Right lobe of liver (tissue), 6 donors: ENCODE data around the gene ARSB. TPM values are rescaled to one million over a fixed set of nuclear protein-coding genes. Genes with fewer than 3 reads are reported as not detected.

Experiments
- ATAC-seq, 4 donors: fragments of 200-7000 bp; cut with Tn5 transposase; one replicate each; pipeline ENCODE4 v1.9.1; 2020; ENCODE audit warnings: mild to moderate bottlenecking in 4 of 4, moderate library complexity in 4 of 4
- DNase-seq, 3 donors: peaks; one replicate each; pipeline ENCODE4 v3.0.0-alpha.2; 2020
- H3K27ac ChIP-seq, 3 donors: fragments of 200-600 bp; one replicate each; pipeline ENCODE4 v1.8.0; 2022
- H3K27me3 ChIP-seq, 2 donors: fragments of 200-600 bp; one replicate each; pipeline ENCODE4 v1.8.0; 2022
- H3K36me3 ChIP-seq, 4 donors: fragments of 200-600 bp; sonication (generic) in 1 of 4; one replicate each; pipeline versions ENCODE4 v1.5.1 to v1.8.0; 2017 to 2022; ENCODE audit warnings: control low read depth in 1 of 4
- H3K4me1 ChIP-seq, 4 donors: fragments of 200-600 bp; sonication (generic) in 1 of 4; one replicate each; pipeline versions ENCODE4 v1.5.1 to v1.8.0; 2017 to 2022; ENCODE audit warnings: control low read depth in 1 of 4
- H3K4me3 ChIP-seq, 3 donors: fragments of 200-600 bp; one replicate each; pipeline ENCODE4 v1.8.0; 2022
- H3K9me3 ChIP-seq, 4 donors: fragments of 200-600 bp; sonication (generic) in 1 of 4; one replicate each; pipeline versions ENCODE4 v1.5.1 to v1.8.0; 2017 to 2022; ENCODE audit warnings: control low read depth in 1 of 4
- POLR2A ChIP-seq: fragments of 450-650 bp; IDR thresholded peaks from one replicate; pipeline ENCODE4 v1.6.1; 2017; ENCODE audit warnings: antibody characterized with exemption, mild to moderate bottlenecking
- WGBS: methylation state at CpG from one replicate; pipeline ENCODE4 v1.1.6; 2018; ENCODE audit warnings: low coverage, low lambda C conversion rate; ENCODE audit not compliant: insufficient coverage; ENCODE audit errors: missing lambda C conversion rate; 5-methylcytosine and 5-hydroxymethylcytosine counted together
- intact Hi-C, 2 donors: fragments of 100-400 bp; cut with DNase I; formaldehyde crosslinking; loops; one replicate each; pipeline versions ENCODE4 v1.11.2 to v1.14.1; 2022
- total RNA-seq, 6 experiments: library from RNA; depleted of rRNA in 2 of 6; stranded (reverse); fragments of >200 nt in 2 of 6; fragmentation: NEBNext Ultra II Directional in 3 of 6; extraction: Animal tissue kit (Norgen Biotek cat#: 25700) in 3 of 6; gene quantifications; one replicate each; pipeline versions ENCODE4 v1.1.0 to v1.2.4, GENCODE V29; 2016 to 2023
- TF ChIP-seq, protein P1 (sequence below), 4 donors: fragments of 200-600 bp in 3 of 4; fragments of 450-650 bp in 1 of 4; IDR thresholded peaks; one replicate each; pipeline versions ENCODE4 v1.5.1 to v1.8.0; 2016 to 2022; ENCODE audit warnings: antibody characterized with exemption in 4 of 4, mild to moderate bottlenecking in 2 of 4
- donor health status: DM: no; HTN: yes; CAD: no.
- donor health status: DM: no; HTN: no; CAD: no.
- donor health status: DM: no; HTN: no; CAD: no.
- donor health status: DM: no; HTN: yes; CAD: no.
- donor health status: DM: no; HTN: yes; CAD: no.

The ARSB gene
- total RNA-seq, 6 experiments from 2014 or later, result 5.0 to 11.7 (median 8.7) TPM

DNA sequence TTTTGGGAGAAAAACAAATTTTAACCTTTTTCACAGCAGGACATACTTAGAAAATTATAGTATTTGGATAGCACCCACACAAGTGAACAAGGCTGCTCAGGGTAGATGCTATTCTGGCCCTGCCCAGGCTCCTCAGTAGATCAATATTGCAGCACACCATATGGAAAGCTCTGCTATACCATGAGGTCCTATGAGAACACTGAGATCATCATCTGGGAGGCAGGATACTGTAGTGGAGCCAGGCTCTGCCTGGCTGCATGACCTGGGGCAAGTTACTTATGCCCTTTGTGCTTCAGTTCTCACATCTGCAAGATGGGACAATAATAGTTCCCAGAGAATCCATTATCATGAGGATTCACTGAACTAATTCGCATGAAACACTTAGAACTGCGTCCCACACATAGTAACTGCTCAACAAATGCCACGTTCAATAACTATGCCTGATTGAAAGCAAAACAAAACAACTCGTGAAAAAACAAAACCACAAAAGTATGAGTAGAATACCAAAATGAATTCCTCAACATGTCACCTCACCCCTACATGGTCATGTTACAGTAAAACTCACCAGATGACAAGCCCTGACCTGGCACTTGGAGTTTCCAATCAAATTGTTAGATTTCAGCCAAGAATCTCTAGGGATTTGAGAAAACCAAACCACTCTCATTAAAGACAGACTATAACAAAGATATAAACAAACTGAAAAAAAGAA, 31.9 kb downstream of the ARSB start:
- H3K36me3 ChIP-seq, result no peaks in the 10 kb centered on the region
- TF ChIP-seq, protein P1, sequence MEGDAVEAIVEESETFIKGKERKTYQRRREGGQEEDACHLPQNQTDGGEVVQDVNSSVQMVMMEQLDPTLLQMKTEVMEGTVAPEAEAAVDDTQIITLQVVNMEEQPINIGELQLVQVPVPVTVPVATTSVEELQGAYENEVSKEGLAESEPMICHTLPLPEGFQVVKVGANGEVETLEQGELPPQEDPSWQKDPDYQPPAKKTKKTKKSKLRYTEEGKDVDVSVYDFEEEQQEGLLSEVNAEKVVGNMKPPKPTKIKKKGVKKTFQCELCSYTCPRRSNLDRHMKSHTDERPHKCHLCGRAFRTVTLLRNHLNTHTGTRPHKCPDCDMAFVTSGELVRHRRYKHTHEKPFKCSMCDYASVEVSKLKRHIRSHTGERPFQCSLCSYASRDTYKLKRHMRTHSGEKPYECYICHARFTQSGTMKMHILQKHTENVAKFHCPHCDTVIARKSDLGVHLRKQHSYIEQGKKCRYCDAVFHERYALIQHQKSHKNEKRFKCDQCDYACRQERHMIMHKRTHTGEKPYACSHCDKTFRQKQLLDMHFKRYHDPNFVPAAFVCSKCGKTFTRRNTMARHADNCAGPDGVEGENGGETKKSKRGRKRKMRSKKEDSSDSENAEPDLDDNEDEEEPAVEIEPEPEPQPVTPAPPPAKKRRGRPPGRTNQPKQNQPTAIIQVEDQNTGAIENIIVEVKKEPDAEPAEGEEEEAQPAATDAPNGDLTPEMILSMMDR (IDR thresholded peaks at IDR 0.05), result no peak
- TF ChIP-seq POLR2A, result no peak
- DNase-seq (no peak), ATAC-seq (no peak)
- intact Hi-C loops, result no loop called here
- no peaks in the 10 kb centered on the region for H3K27me3 ChIP-seq
- H3K4me3 ChIP-seq, result no peak overlapping the region
- peaks cover 0 to 1% (median 0%) of the 10 kb centered on the region in 4 donors for H3K4me1 ChIP-seq
- no peak overlapping the region for H3K27ac ChIP-seq
- H3K9me3 ChIP-seq, result no peaks in the 10 kb centered on the region
- 65% methylated on average over 4 of the region's 4 CpGs for WGBS

DNA sequence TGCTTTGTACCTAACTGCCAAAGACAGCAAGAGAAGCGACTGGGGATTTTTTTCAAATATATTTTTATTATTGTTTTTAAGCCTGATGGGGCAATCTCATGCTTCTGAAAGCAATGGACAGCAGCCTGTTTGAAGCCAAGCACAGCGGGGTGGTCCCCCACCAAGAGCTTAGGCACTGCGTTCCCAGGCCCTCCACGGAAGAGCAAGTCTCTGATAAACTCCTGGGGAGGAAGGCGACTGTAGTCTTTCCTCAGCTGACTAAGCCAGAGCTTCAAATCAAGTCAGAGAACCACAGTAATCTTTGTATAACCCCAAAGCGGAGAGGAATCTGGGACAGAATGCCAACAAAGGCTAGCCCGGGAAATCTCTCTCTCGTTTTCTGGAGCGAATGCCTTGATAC, 54.4 kb downstream of the ARSB start:
- no peak overlapping the region for H3K4me3 ChIP-seq
- WGBS, result 73% methylated on average over 4 of the region's 9 CpGs
- intact Hi-C loops, result no loop called here
- H3K27ac ChIP-seq, result no peak overlapping the region
- no peaks in the 10 kb centered on the region for H3K27me3 ChIP-seq
- DNase-seq, result no peak
- H3K36me3 ChIP-seq, result no peaks in the 10 kb centered on the region
- no peaks in the 10 kb centered on the region for H3K4me1 ChIP-seq
- ATAC-seq, result no peak
- no peak for TF ChIP-seq POLR2A
- TF ChIP-seq, protein P1 (IDR thresholded peaks at IDR 0.05), result no peak
- H3K9me3 ChIP-seq, result no peaks in the 10 kb centered on the region

DNA sequence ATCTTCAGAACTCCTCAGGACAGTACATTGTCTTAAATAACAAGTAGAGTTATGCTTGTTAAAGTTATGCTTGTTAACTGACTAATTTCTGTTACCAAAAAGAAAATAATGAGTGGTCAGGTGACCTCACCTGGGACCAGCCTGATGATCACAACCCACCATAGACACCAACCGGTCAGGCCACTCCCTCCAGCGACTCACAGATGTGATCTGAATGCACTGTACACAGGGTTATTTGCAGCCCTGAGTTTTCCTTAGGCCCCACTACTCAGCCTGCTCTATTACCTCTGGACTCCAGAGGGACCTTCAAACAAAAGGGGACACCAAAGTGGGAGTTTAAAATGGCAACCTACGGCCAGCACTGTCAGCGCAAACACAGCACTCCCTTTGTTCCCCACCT, 55.3 kb downstream of the ARSB start:
- DNase-seq (no peak), ATAC-seq (no peak)
- TF ChIP-seq, protein P1 (IDR thresholded peaks at IDR 0.05), result no peak
- TF ChIP-seq POLR2A, result no peak
- Histone ChIP-seq H3K4me3 (no peak overlapping the region), H3K9me3 (no peaks in the 10 kb centered on the region), H3K36me3 (no peaks in the 10 kb centered on the region), H3K4me1 (no peaks in the 10 kb centered on the region), H3K27ac (no peak overlapping the region), H3K27me3 (no peaks in the 10 kb centered on the region)
- intact Hi-C loops, result no loop called here
- 100% methylated on average over 4 of the region's 4 CpGs for WGBS

DNA sequence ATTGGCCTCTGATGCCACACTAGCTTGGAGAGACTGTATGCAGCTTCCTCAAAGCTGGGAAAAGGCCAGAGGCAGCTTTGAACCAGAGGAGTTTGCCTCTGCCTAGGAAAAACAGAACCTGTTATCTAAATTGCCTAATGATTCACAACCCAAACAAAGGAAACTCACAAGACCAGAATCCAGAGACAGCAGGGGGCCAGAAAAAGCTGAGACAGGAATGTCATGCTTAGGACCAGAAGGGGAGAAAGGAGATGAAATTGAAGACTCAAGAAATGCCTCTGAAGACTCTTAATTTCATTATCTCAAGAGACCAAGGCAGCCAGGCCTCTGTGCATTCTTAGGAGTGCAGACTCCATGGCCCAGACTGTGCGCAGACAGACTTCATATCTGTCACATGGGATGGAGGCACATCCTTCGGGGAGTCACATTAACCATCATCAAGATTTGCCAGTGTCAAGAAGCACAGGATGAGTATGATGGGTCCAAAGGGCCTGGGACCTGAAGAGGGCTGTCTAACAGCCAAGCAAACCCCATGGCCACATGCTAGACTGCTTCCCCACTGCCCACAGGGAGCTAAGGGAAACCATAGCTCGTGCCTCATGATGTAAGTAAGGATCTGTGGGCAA, 57.3 kb downstream of the ARSB start:
- Histone ChIP-seq H3K4me1 (no peaks in the 10 kb centered on the region), H3K27ac (no peak overlapping the region), H3K36me3 (no peaks in the 10 kb centered on the region), H3K27me3 (no peaks in the 10 kb centered on the region), H3K9me3 (no peaks in the 10 kb centered on the region), H3K4me3 (no peak overlapping the region)
- no peak for DNase-seq
- ATAC-seq, result peak in 1 of 4 donors; percentile 39
- TF ChIP-seq POLR2A, result no peak
- TF ChIP-seq, protein P1 (IDR thresholded peaks at IDR 0.05), result no peak
- 100% methylated on average over 1 of the region's 3 CpGs for WGBS
- intact Hi-C loops, result no loop called here
